Measurements from ENCODE around the gene SORL1-AS1.

DNA sequence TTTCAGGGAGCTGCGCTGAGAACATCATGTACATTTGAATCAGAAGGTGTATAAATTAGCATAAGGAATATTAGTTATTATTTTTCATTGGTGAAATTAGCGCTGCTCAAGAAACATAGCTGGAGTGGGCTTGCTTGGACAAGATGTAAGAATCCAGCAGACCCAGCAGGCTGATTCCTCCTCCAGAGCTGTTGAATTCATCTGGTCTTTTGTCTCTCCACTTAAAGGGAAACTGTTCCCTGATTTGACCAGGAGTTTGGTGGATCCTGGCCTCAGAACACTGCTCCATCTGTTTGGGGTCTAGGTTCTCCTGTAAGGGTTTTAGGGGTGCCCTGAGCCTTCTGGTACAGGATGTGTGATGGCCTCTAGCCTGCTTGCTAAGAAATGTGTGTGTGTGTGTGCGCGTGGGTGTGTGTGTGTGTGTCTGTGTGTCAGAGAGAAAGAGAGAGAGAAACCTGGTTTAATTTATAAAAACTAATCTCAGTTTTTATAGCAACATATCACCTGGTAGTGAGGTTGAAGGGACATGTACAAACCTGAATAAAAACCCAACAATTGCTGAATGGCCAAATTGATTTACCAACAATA lies 9.0 kb downstream of the SORL1-AS1 start:
- TF ChIP-seq POLR2A (IDR thresholded peaks at IDR 0.05; ENCODE audit: low read depth, low read length): no peak
- TF ChIP-seq TAF1 (IDR thresholded peaks at IDR 0.05; ENCODE audit: borderline replicate concordance, low read depth, low read length): no peak
- TF ChIP-seq POLR2AphosphoS5 (IDR thresholded peaks at IDR 0.05; ENCODE audit: low read depth, low read length): no peak

Data from GM12892 (cell line).